Heart left ventricle (tissue), 16 donors: ENCODE measurements around the gene MKRN3. TPM values are rescaled to one million over a fixed set of nuclear protein-coding genes. Genes with fewer than 3 reads are reported as not detected.

Experiments
- ATAC-seq, 4 donors: fragments of 200-7000 bp; cut with Tn5 transposase; one replicate each; pipeline ENCODE4 v1.9.1; 2020 to 2022; ENCODE audit warnings: moderate library complexity in 4 of 4, mild to moderate bottlenecking in 3 of 4, moderate number of reproducible peaks in 1 of 4
- DNase-seq, 5 donors: peaks; one replicate each; pipeline ENCODE4 v3.0.0-alpha.2; 2020
- H3K27ac ChIP-seq, 12 donors: fragments of 200-600 bp; sonication (generic) in 4 of 12; one replicate each; pipeline versions ENCODE4 v1.5.0 to v1.8.0; 2016 to 2022; ENCODE audit warnings: mild to moderate bottlenecking in 2 of 12
- H3K27me3 ChIP-seq, 9 donors: fragments of 200-600 bp; sonication (generic) in 2 of 9; one replicate each; pipeline versions ENCODE4 v1.5.1 to v1.8.0; 2016 to 2022; ENCODE audit warnings: mild to moderate bottlenecking in 3 of 9
- H3K36me3 ChIP-seq, 9 donors: fragments of 200-600 bp; sonication (generic) in 2 of 9; one replicate each; pipeline versions ENCODE4 v1.5.0 to v1.8.0; 2018 to 2022; ENCODE audit warnings: mild to moderate bottlenecking in 2 of 9
- H3K4me1 ChIP-seq, 12 donors: fragments of 200-600 bp; sonication (generic) in 4 of 12; one replicate each; pipeline versions ENCODE4 v1.5.0 to v1.8.0; 2016 to 2022; ENCODE audit warnings: mild to moderate bottlenecking in 3 of 12
- H3K4me3 ChIP-seq, 12 donors: fragments of 200-600 bp; sonication (generic) in 4 of 12; one replicate each; pipeline versions ENCODE4 v1.5.0 to v1.8.0; 2017 to 2022; ENCODE audit warnings: mild to moderate bottlenecking in 9 of 12, moderate library complexity in 4 of 12
- H3K9me3 ChIP-seq, 12 donors: fragments of 200-600 bp; sonication (generic) in 4 of 12; one replicate each; pipeline versions ENCODE4 v1.5.0 to v1.8.0; 2016 to 2022; ENCODE audit warnings: mild to moderate bottlenecking in 1 of 12
- POLR2A ChIP-seq, 2 donors: fragments of 450-650 bp; IDR thresholded peaks; one replicate each; pipeline ENCODE4 v1.6.1; 2017; ENCODE audit warnings: antibody characterized with exemption in 2 of 2, mild to moderate bottlenecking in 2 of 2, moderate library complexity in 2 of 2
- WGBS, 4 donors: extraction: QIAGEN DNeasy Blood & Tissue Kit in 2 of 4; methylation state at CpG; one replicate each; pipeline versions ENCODE4 v1.1.5 to v1.1.7; 2013 to 2018; 5-methylcytosine and 5-hydroxymethylcytosine counted together
- intact Hi-C, 10 donors: fragments of 100-400 bp; cut with DNase I; formaldehyde crosslinking; loops; one replicate each; pipeline versions ENCODE4 v1.11.1 to v1.14.2; 2022
- microRNA counts, 2 donors: library from miRNA; unstranded; fragments of <30 nt; microRNA quantifications; one replicate each; lab custom pipeline; 2016
- microRNA-seq, 4 donors: library from miRNA; unstranded; fragments of <30 nt; microRNA quantifications; one replicate each; pipeline versions ENCODE4 to v1.2.0, GENCODE V29; 2017 to 2020
- polyA plus RNA-seq, 2 donors: library from polyadenylated mRNA; stranded (reverse); fragments of 200-250 nt; gene quantifications; one replicate each; pipeline ENCODE4 v1.2.3, GENCODE V29; 2013
- total RNA-seq, 9 donors: library from RNA; depleted of rRNA in 2 of 9; stranded (reverse); fragments of >200 nt in 2 of 9; fragmentation: NEBNext Ultra II Directional in 3 of 9; extraction: Animal tissue kit (Norgen Biotek cat#: 25700) in 3 of 9; gene quantifications; one replicate each; pipeline versions ENCODE4 v1.1.0 to v1.2.4, GENCODE V29; 2016 to 2023
- TF ChIP-seq, protein P1 (sequence below), 12 donors: fragments of 200-600 bp; sonication (generic) in 4 of 12; IDR thresholded peaks; one replicate each; pipeline versions ENCODE4 v1.5.0 to v1.8.0; 2018 to 2022; ENCODE audit warnings: antibody characterized with exemption in 12 of 12, mild to moderate bottlenecking in 5 of 12
- donor health status: ischemic (EF 13 %, LVEDD 7.1; RV severe dilation, severe dysfunction).
- donor health status: healthy with polysubstance abuse.
- donor health status: DM: no; HTN: yes; CAD: no.
- donor health status: DM: no; HTN: no; CAD: no.
- donor health status: ischemic (EF 25% LVEDD 6.9; RV normal size, moderate dysfunction).
- donor health status: ischemic (EF 25% LVEDD 5.7; RV mildly dilated, moderate dysfunction).
- donor health status: healthy.
- donor health status: DM: yes; HTN: yes; CAD: no.
- donor health status: ischemic (EF 35%, LVEDD 5.7; RV mildly dilated, moderate dysfunction).
- donor health status: nonischemic (EF 11% LVEDD 7.7; RV severe dilation, severe dysfunction).
- donor health status: DM: yes; HTN: yes; CAD: no.
- donor health status: PGD.
- donor health status: ischemic (EF 29% LVEDD 5.4; RV normal size, mild dysfunction).
- donor health status: nonischemic (EF 23%, LVEDD 6.1; RV moderate dilation, normal function).

Gene MKRN3
- total and polyA plus RNA-seq, 11 donors = 0.11 to 0.45 (median 0.19) TPM; not detected in 6

DNA sequence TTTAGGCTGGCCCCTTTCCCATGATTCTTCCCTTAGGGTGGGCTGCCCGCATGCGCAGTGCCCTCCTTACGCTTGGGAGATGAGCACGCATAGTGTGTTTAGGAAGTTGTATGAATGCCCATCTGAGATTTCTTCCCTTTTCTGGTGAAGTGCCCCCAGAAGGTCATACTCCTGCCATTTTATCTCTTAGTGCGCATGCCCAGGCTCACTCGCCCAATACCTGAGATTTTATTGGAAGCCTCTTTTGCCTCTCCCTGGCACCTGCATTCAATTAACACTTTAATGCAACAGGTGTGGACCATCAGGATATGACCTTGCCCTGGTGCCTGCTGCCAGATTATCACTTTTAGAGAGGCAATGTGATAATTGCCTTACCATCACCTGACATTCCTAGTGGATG is 36.6 kb downstream of the MKRN3 start:
- ATAC-seq = no peak
- intact Hi-C loops = no loop called here
- H3K27ac ChIP-seq = no peak overlapping the region
- no peak for DNase-seq
- no peak overlapping the region for H3K4me3 ChIP-seq
- no peaks in the 10 kb centered on the region for H3K4me1 ChIP-seq
- no peak for TF ChIP-seq POLR2A (IDR thresholded peaks at IDR 0.05)
- TF ChIP-seq, protein P1, sequence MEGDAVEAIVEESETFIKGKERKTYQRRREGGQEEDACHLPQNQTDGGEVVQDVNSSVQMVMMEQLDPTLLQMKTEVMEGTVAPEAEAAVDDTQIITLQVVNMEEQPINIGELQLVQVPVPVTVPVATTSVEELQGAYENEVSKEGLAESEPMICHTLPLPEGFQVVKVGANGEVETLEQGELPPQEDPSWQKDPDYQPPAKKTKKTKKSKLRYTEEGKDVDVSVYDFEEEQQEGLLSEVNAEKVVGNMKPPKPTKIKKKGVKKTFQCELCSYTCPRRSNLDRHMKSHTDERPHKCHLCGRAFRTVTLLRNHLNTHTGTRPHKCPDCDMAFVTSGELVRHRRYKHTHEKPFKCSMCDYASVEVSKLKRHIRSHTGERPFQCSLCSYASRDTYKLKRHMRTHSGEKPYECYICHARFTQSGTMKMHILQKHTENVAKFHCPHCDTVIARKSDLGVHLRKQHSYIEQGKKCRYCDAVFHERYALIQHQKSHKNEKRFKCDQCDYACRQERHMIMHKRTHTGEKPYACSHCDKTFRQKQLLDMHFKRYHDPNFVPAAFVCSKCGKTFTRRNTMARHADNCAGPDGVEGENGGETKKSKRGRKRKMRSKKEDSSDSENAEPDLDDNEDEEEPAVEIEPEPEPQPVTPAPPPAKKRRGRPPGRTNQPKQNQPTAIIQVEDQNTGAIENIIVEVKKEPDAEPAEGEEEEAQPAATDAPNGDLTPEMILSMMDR (IDR thresholded peaks at IDR 0.05) = no peak
- H3K36me3 ChIP-seq = no peaks in the 10 kb centered on the region
- 92 to 95% (median 93%) methylated on average over 6 of the region's 6 CpGs for WGBS, 4 donors
- peaks cover 0 to under 1% (median 0%) of the 10 kb centered on the region in 9 donors for H3K27me3 ChIP-seq
- H3K9me3 ChIP-seq = peaks cover 0 to 3% (median 0%) of the 10 kb centered on the region in 12 donors

DNA sequence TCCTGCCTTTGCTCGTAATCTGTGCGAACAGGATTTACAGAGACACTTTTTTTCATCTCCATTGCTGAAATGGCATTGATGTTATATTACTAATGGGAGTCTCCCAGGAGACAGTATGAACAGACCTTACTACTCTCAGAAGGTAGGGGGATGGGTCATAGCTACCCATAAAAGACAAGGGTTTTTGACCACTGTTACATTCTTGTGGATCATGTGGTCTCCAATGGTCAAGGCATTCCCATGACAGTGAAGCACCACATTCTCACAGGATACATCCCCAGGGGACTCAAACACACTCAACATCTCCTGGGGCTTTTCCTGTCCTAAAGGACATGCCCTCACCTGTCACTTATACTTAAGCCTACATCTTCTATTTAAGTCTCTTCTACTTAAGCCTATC is 40.8 kb downstream of the MKRN3 start:
- H3K9me3 ChIP-seq = peaks cover 0 to 8% (median 0%) of the 10 kb centered on the region in 12 donors
- no peaks in the 10 kb centered on the region for H3K36me3 ChIP-seq
- no peak for DNase-seq
- no peak overlapping the region for H3K4me3 ChIP-seq
- TF ChIP-seq, protein P1 (IDR thresholded peaks at IDR 0.05) = no peak
- no peak for TF ChIP-seq POLR2A (IDR thresholded peaks at IDR 0.05)
- ATAC-seq = no peak
- 82 to 89% (median 86%) methylated on average over 2 of the region's 2 CpGs for WGBS, 4 donors
- intact Hi-C loops = no loop called here
- no peaks in the 10 kb centered on the region for H3K4me1 ChIP-seq
- peaks cover 0 to 3% (median 0%) of the 10 kb centered on the region in 9 donors for H3K27me3 ChIP-seq
- no peak overlapping the region for H3K27ac ChIP-seq

DNA sequence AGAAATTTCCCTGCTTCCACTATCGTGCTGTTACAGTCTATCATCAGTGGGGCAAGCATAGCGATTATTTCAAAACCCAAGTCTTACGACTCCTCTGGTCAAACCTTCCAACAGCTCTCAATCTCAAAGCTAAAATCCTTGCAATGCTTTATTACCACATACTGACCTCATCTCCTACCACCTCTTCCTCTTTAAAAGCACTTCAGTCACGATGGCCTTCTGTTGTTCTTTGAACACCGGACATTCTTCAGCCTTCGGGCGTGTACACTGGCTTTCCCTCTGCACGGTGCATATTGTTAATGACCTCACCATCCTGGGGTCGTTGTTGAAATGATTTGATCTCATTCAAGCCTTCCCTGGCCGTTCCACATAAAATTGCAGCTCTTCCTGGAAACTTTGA is 51.1 kb downstream of the MKRN3 start:
- Histone ChIP-seq H3K27me3 (no peaks in the 10 kb centered on the region), H3K36me3 (no peaks in the 10 kb centered on the region), H3K27ac (no peak overlapping the region), H3K4me3 (no peak overlapping the region), H3K4me1 (no peaks in the 10 kb centered on the region), H3K9me3 (peaks cover 0 to 3% (median 0%) of the 10 kb centered on the region in 12 donors)
- DNase-seq = no peak
- TF ChIP-seq, protein P1 (IDR thresholded peaks at IDR 0.05) = no peak
- no peak for TF ChIP-seq POLR2A (IDR thresholded peaks at IDR 0.05)
- intact Hi-C loops = no loop called here
- ATAC-seq = no peak
- whole genome bisulfite sequencing, 4 donors = 60 to 68% (median 62%) methylated on average over 10 of the region's 10 CpGs

MicroRNAs encoded within 50 kb of the gene (microRNA counts, 767-probe panel; counts per million panel counts)
- 0 to 71.6 counts per million in 2 donors for microRNA hsa-miR-4508 (lab: Ali Mortazavi, UCI)

Small RNA genes lying within 50 kb of the gene (microRNA-seq; reads per million reads assigned to microRNA genes)
- 0 to 0.06 (median 0) reads per million in 4 donors for gene MIR4508

Other genes starting within 250 kb of the MKRN3 start
- not detected for gene GOLGA6L26, start 231.5 kb upstream of the MKRN3 start, total RNA-seq
- gene GOLGA6L26, start 231.5 kb upstream of the MKRN3 start, polyA plus RNA-seq = not detected
- 1 to 10 TPM in 1 of 9 donors, under 1 TPM in 6, not detected in 2; 0.12 to 1.2 (median 0.39) TPM for gene GOLGA8S, start 210.9 kb upstream of the MKRN3 start, total RNA-seq
- under 1 TPM; 0.01 to 0.30 TPM for gene GOLGA8S, start 210.9 kb upstream of the MKRN3 start, polyA plus RNA-seq
- not detected for gene GOLGA6L2, start 118.4 kb upstream of the MKRN3 start, total RNA-seq
- not detected for gene GOLGA6L2, start 118.4 kb upstream of the MKRN3 start, polyA plus RNA-seq
- gene MAGEL2, start 82.2 kb downstream of the MKRN3 start, total RNA-seq = under 1 TPM in 6 of 9 donors, not detected in 3; 0.05 to 0.27 (median 0.11) TPM
- gene MAGEL2, start 82.2 kb downstream of the MKRN3 start, polyA plus RNA-seq = under 1 TPM in 1 of 2 donors, not detected in 1; 0.04 TPM
- gene NDN, start 121.6 kb downstream of the MKRN3 start, total RNA-seq = 10 to 100 TPM; 26.8 to 79.2 (median 47.9) TPM
- 10 to 100 TPM; 12.2 to 22.2 TPM for gene NDN, start 121.6 kb downstream of the MKRN3 start, polyA plus RNA-seq